Large intestine (tissue), 3 donors: ENCODE results near the gene APH1A. TPM values are rescaled to one million over a fixed set of nuclear protein-coding genes. Genes with fewer than 3 reads are reported as not detected.
A peak's percentile ranks its signal among the peaks of the same experiment; 100 is the strongest.

ENCODE experiments used
- DNase-seq, 2 donors: peaks; one replicate each; pipeline versions ENCODE4 v3.0.0 to v3.0.0-alpha.2; 2013
- H3K27ac ChIP-seq: one replicate; pipeline ENCODE4 v1.5.1; 2013; ENCODE audit warnings: low read length
- H3K27me3 ChIP-seq: 2 replicates; pipeline ENCODE4 v1.6.1; 2013; ENCODE audit warnings: low read length; ENCODE audit not compliant: control insufficient read depth, insufficient read depth
- H3K36me3 ChIP-seq: 2 replicates; pipeline ENCODE4 v1.6.1; 2013; ENCODE audit warnings: low read length; ENCODE audit not compliant: control insufficient read depth, insufficient read depth
- H3K4me1 ChIP-seq: one replicate; pipeline ENCODE4 v1.6.1; 2013; ENCODE audit warnings: low read length; ENCODE audit not compliant: control insufficient read depth, insufficient read depth
- H3K4me3 ChIP-seq: one replicate; pipeline ENCODE4 v1.5.1; 2013; ENCODE audit warnings: low read length
- H3K9me3 ChIP-seq: one replicate; pipeline ENCODE4 v1.6.1; 2013; ENCODE audit warnings: mild to moderate bottlenecking, low read depth, low read length, moderate library complexity; ENCODE audit not compliant: control insufficient read depth
- WGBS: methylation state at CpG from one replicate; pipeline ENCODE4 v1.1.5; 2013; ENCODE audit warnings: low lambda C conversion rate; ENCODE audit not compliant: insufficient coverage; 5-methylcytosine and 5-hydroxymethylcytosine counted together
- polyA plus RNA-seq: library from polyadenylated mRNA; unstranded; fragments of 120-200 nt; gene quantifications from one replicate; pipeline ENCODE4 v1.2.1, GENCODE V29; 2013

Gene APH1A
- polyA plus RNA-seq, 1 donor = 172 TPM

DNA sequence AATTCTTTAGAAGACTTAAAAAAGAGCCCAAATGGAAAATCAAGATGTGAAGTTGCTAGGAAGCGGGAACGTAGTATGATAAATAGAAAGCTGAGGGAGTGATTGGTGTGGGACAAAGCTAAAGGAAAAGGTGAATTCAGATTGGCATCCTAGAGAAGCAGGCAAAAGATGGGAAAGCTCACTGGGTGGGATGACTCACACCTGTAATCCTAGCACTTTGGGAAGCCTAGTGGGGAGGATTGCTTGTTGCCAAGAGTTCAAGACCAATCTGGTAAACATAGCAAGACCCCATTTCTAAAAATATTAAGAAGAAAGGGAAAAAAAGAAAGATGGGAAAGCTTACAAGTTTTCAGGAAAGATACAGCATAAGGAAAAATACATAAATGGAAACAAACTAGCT lies 26.7 kb upstream of the APH1A start:
- no peak for DNase-seq
- WGBS = 100% methylated on average over 2 of the region's 2 CpGs
- H3K4me1 ChIP-seq = peaks cover 8% of the 10 kb centered on the region
- H3K4me3 ChIP-seq = no peak overlapping the region
- no peaks in the 10 kb centered on the region for H3K27me3 ChIP-seq
- no peaks in the 10 kb centered on the region for H3K9me3 ChIP-seq
- H3K36me3 ChIP-seq = peaks cover 16% of the 10 kb centered on the region
- H3K27ac ChIP-seq = no peak overlapping the region

DNA sequence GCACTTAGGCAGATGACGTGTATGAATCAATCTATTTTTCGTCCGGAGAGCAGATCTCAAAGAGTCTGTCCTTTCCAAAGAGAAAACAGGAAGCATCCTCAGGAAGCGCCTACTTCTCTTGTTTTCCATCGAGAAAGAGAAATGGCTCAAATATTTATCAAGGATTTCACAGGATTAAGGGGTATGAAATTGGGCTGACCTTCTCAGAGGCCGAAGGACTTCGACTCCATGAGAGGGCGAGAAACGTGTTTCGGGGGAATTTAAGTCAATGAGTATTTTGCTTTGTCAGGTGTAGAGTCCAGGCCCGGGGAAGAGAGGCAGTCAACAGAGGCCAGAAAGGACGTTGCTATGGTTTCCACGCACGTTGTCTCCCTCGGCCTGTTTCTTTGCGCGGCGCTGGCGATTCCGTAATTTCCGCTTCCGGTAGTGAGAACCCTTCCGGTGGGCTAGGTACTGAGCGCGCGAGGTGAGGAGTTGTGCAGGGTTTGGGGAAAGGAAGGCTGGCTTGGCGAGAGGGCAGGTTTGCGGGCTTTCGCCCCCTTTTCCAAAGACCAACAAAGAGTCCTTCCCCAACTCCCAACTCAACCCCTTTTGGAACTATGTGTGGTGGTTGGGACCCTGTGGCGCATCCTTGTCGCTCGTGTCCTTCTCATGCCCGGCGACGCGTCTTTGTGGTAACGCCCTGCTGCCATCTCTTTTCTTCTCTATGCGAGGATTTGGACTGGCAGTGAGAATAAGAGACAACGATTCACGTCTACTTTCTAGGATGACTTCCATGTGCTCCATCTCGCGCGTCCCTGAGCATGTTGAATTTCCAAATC lies 24.8 kb upstream of the APH1A start, which contains the start of gene MRPS21:
MRPS21 (plus strand) TSS at position 429 of the 821 bp plus-strand sequence. CDS start 506 bp downstream, outside the sequence.
- Histone ChIP-seq H3K36me3 (peaks cover 8% of the 10 kb centered on the region), H3K9me3 (no peaks in the 10 kb centered on the region), H3K27ac (peak within 1 kb of the TSS; percentile 74), H3K4me1 (peaks cover 8% of the 10 kb centered on the region), H3K27me3 (no peaks in the 10 kb centered on the region), H3K4me3 (peak within 1 kb of the TSS; percentile 90)
- DNase-seq = peak; percentile 93 to 97
- WGBS = no CpG with 5 or more reads among the region's 43 CpGs

DNA sequence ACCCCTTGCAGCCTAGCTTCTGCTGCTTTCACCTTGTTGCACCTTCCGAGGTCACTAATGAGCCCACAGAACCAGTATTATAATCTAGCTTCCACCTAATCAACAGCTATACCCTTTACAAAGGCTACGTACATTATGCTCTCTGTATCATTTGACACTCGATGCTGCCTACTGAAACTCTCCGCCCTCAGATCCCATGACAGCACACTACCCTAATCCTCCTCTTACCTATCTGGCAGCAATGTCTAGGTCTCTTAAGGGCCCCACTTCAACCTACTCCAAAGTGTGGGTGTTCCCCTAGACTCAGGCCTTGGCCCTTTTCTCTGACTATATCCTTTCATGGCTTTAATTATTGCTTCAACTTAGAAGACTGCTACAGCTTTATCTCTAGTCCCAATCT lies 20.0 kb upstream of the APH1A start:
- H3K36me3 ChIP-seq = peaks cover 4% of the 10 kb centered on the region
- H3K27me3 ChIP-seq = no peaks in the 10 kb centered on the region
- no peak overlapping the region for H3K4me3 ChIP-seq
- H3K9me3 ChIP-seq = no peaks in the 10 kb centered on the region
- WGBS = no CpG with 5 or more reads among the region's 4 CpGs
- DNase-seq = no peak
- H3K4me1 ChIP-seq = peaks cover 2% of the 10 kb centered on the region
- no peak overlapping the region for H3K27ac ChIP-seq

DNA sequence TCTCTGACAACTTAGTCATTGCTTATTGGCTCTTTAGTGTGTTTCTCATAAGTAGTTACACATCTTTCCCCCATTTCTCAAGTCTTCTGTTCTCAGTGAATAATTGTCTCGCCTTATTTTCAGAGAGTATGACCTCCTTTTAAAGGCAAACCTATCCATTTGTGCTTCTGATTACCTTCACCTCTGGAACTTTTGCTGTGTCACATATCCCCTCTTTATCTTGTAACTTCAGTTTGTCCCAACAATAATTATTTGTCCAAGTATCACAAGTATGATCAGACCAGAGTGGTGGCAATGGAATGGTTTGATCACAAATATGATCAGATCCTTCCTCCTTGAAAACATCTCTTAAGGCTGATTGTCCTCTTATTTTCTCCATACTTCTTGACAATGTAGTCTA lies 19.6 kb upstream of the APH1A start:
- no peaks in the 10 kb centered on the region for H3K27me3 ChIP-seq
- no CpG with 5 or more reads among the region's 1 CpG for WGBS
- H3K27ac ChIP-seq = no peak overlapping the region
- H3K36me3 ChIP-seq = peaks cover 4% of the 10 kb centered on the region
- no peak for DNase-seq
- H3K4me3 ChIP-seq = no peak overlapping the region
- no peaks in the 10 kb centered on the region for H3K9me3 ChIP-seq
- H3K4me1 ChIP-seq = peaks cover 2% of the 10 kb centered on the region

DNA sequence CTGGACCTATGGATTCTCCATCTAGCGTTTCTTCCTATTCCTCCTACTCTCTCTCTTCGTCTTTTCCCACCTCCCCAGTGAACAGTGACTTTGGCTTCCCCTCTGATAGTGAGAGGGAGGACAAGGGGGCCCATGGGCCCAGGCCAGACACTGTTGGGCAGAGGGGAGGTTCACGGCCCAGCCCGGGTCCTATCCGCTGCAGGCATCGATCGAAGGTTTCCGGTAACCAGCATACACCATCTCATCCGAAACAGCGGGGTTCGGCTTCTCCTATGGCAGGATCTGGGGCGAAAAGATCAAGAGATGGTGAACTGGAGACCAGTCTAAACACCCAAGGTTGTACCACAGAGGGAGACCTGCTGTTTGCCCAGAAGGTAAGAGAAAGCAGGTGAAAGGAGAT lies 14.4 kb upstream of the APH1A start:
- DNase-seq = no peak
- peaks cover 26% of the 10 kb centered on the region for H3K4me1 ChIP-seq
- H3K9me3 ChIP-seq = no peaks in the 10 kb centered on the region
- WGBS = no CpG with 5 or more reads among the region's 12 CpGs
- H3K4me3 ChIP-seq = peak overlapping the region; percentile 48
- H3K27me3 ChIP-seq = peaks cover 5% of the 10 kb centered on the region
- H3K27ac ChIP-seq = no peak overlapping the region
- peaks cover 9% of the 10 kb centered on the region for H3K36me3 ChIP-seq

DNA sequence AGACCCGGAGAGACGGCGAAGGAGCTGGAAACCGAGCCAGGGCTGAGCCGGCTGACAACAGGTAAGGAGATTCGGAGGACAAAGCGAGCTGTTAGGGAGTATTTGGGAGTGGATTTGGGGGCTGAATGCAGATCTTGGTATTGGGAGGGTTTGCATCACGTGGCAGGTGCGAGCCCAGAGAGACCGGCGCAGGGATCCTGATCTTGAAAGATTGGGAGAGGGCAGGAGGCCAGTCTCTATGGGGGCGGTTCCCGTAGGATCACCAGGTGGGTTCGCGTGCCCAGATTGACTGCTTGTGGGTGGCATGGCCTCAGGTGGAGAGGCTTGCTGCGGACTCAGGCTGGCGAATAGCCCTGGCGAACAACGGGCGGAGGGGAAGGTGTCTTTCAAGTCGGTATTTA lies 13.7 kb upstream of the APH1A start:
- Histone ChIP-seq H3K4me3 (peak overlapping the region; percentile 48), H3K4me1 (peaks cover 26% of the 10 kb centered on the region), H3K9me3 (no peaks in the 10 kb centered on the region), H3K27ac (peak overlapping the region; percentile 3), H3K36me3 (peaks cover 9% of the 10 kb centered on the region), H3K27me3 (peaks cover 5% of the 10 kb centered on the region)
- no peak for DNase-seq
- WGBS = no CpG with 5 or more reads among the region's 21 CpGs

DNA sequence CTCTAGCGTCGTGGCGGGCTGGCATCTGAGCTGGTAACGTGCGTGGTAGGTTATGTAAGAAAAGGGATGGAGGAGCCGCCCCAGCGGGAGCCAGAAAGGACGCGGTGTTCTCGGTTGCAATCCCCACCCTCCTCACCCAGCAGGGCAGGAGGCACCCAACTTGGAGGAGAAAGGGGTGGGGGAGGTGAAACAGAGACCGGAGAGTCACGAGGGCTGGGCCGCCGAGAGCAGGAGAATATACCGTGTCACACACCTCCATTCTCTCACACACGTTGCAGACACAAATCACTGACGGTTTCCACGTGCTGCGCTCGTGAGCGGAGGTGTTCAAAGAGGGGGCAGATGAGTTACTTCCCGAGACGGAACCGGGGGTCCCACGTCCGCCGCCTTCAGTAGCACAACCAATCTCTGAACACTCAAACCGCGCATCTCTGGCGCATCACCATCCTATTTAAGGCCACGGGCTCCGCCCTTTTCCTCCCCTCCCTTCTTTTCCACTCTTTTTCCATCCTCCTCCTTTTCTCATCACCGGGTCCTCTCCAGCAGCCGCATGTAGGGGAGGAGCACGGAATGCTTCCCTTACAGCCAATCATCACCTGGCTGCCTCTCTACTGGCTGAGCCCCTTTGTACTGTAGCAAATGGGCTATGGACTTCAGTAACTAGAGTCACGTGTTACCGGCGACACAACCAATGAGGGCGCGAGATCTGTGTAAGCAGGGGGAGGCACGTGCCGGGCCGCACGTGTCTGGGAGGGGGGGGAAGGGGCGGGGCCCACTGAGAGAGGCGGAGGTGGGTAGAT lies 13.1 kb upstream of the APH1A start, which contains the start of gene CIART:
CIART (plus strand) TSS at position 797 of the 800 bp plus-strand sequence. CDS start 714 bp downstream, outside the sequence.
- H3K27ac ChIP-seq = peak within 1 kb of the TSS; percentile 39
- H3K27me3 ChIP-seq = peaks cover 5% of the 10 kb centered on the region
- peak; percentile 97 for DNase-seq
- H3K9me3 ChIP-seq = no peaks in the 10 kb centered on the region
- peaks cover 26% of the 10 kb centered on the region for H3K4me1 ChIP-seq
- no CpG with 5 or more reads among the region's 46 CpGs for WGBS
- peaks cover 9% of the 10 kb centered on the region for H3K36me3 ChIP-seq
- peak within 1 kb of the TSS; percentile 48 for H3K4me3 ChIP-seq

DNA sequence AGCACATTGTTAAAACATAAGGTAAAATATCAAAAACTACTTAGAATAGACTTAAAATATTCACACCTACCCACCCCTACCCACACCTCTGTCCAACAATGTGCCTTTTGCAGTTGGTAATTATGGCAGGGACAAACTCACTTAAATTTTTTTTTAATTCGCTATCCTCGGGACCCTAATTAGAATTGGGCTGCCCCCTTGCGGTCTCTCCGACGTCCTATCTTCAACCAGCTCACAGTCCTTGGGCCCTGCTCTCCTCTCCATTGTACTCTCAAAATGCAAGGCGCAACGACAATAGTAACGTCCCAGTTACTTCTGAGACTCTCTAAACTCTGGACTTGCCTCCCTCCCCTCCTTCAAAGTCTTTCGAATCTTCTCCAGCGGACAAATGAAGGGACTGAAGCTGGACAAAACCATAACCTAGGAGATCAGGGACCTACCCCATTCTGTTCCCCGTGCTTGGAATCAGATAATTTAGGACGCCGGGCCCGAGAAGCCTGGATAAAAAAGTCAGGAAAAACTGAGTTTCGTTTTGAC lies 12.5 kb upstream of the APH1A start:
- WGBS = no CpG with 5 or more reads among the region's 15 CpGs
- peak overlapping the region; percentile 39 for H3K27ac ChIP-seq

DNA sequence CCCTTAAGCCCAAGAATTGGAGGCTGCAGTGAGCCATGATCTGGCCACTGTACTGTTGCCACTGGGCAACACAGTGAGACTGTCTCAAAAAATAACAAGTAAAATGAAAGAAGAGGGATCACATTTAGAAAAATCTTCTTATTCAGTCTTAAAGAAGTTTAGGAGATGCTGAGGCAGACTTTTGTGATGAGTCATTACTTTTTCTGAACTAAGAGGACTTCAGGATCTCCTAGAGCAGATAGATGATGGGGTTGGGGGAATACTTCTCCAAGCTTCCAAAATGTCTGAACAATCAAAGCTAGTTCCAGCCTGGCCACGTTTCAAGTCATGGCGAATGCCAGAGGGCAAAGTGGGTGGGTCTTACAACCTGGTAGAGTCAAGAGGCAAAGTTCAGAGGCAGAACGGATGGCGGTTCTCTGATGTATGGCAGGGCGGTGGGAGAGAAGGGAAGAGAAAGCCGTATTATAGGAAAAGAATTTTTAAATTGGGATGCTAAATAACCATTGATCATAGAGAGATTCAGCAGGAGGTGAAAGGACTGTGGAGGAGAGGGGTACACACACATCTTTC lies 11.4 kb upstream of the APH1A start:
- Histone ChIP-seq H3K27ac (no peak overlapping the region), H3K27me3 (peaks cover 5% of the 10 kb centered on the region), H3K4me3 (no peak overlapping the region), H3K36me3 (peaks cover 4% of the 10 kb centered on the region), H3K4me1 (peaks cover 26% of the 10 kb centered on the region), H3K9me3 (no peaks in the 10 kb centered on the region)
- no CpG with 5 or more reads among the region's 6 CpGs for WGBS
- peak in 1 of 2 donors; percentile 62 for DNase-seq

More for the DNA sequence above, 12.5 kb upstream of the APH1A start:
- no peaks in the 10 kb centered on the region for H3K9me3 ChIP-seq
- H3K36me3 ChIP-seq = peaks cover 4% of the 10 kb centered on the region
- peak overlapping the region; percentile 48 for H3K4me3 ChIP-seq
- DNase-seq = peak in 1 of 2 donors; percentile 63
- peaks cover 26% of the 10 kb centered on the region for H3K4me1 ChIP-seq
- H3K27me3 ChIP-seq = peaks cover 5% of the 10 kb centered on the region

DNA sequence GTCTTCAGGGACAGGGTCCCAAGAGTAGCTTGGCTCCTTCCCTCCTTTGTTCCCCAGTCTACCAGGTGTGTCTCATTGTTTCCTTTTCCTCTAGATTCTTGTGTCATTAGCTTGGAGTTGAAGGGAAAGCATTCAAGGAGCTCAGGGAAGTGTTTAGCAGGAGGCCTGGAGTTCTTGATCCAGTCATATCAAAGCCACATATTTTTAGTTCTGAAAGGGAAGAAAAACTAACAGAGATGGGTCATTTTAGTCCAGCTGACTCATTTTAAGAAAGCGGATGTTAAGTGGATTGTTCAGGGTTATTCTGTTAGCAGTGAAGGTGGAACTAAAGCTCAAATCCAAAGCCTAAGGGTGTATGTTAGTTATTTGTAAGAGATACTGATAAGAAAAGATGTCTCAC lies 4.5 kb upstream of the APH1A start:
- no peaks in the 10 kb centered on the region for H3K36me3 ChIP-seq
- peak overlapping the region; percentile 26 for H3K4me3 ChIP-seq
- peak overlapping the region; percentile 23 for H3K27ac ChIP-seq
- 80% methylated on average over 1 of the region's 1 CpG for WGBS
- no peaks in the 10 kb centered on the region for H3K9me3 ChIP-seq
- DNase-seq = no peak
- H3K27me3 ChIP-seq = no peaks in the 10 kb centered on the region
- H3K4me1 ChIP-seq = no peaks in the 10 kb centered on the region
